Measurements from ENCODE around the gene ZNF507. TPM values are rescaled to one million over a fixed set of nuclear protein-coding genes. Genes with fewer than 3 reads are reported as not detected.

Gene ZNF507
- total and polyA plus RNA-seq, 9 of the 15 experiments (the other 6 are each of a cell fraction or from before 2014, with no cell fraction given) = 2.9 to 25.0 (median 10.4) TPM

GRCh38 chr19:32405431-32406160 is 60.2 kb downstream of the ZNF507 start, which contains the start of gene DPY19L3 (continued):
- TF ChIP-seq ZBTB7A (IDR thresholded peaks at IDR 0.05; ENCODE audit: borderline replicate concordance, control insufficient read depth, low read depth, low read length) (peak; percentile 98), RFX1 (IDR thresholded peaks at IDR 0.05) (no peak), SUPT5H (IDR thresholded peaks at IDR 0.05) (peak; percentile 96), ZBTB2 (IDR thresholded peaks at IDR 0.05) (no peak), BCOR (IDR thresholded peaks at IDR 0.05) (peak; percentile 65), NR1H2 (CRISPR knock-in tag; IDR thresholded peaks at IDR 0.05) (no peak), POLR2G (IDR thresholded peaks at IDR 0.05; ENCODE audit: low read depth, low read length) (peak; percentile 96), SAFB (IDR thresholded peaks at IDR 0.05; ENCODE audit: borderline replicate concordance, low read depth, low read length) (no peak), SP1 (CRISPR knock-in tag; IDR thresholded peaks at IDR 0.05) (peak; percentile 73), ZNF3 (CRISPR knock-in tag; IDR thresholded peaks at IDR 0.05) (no peak), TFE3 (CRISPR knock-in tag; IDR thresholded peaks at IDR 0.05) (no peak), E2F5 (CRISPR knock-in tag; IDR thresholded peaks at IDR 0.05) (0 out of 2 replicates have a peak, but pooled peaks have one; percentile 13), NCOA1 (IDR thresholded peaks at IDR 0.05; ENCODE audit: low read depth) (peak; percentile 81), ZEB2 (IDR thresholded peaks at IDR 0.05) (peak; percentile 52; the same call in 1 of the 2 replicates), C11orf30 (IDR thresholded peaks at IDR 0.05; ENCODE audit: low read depth) (peak; percentile 48; the same call in 1 of the 2 replicates), ZNF79 (CRISPR knock-in tag; IDR thresholded peaks at IDR 0.05; ENCODE audit: low read depth) (no peak), MTA3 (IDR thresholded peaks at IDR 0.05; ENCODE audit: borderline replicate concordance) (peak; percentile 81; the same call in 1 of the 2 replicates)
- TF ChIP-seq, protein P1, sequence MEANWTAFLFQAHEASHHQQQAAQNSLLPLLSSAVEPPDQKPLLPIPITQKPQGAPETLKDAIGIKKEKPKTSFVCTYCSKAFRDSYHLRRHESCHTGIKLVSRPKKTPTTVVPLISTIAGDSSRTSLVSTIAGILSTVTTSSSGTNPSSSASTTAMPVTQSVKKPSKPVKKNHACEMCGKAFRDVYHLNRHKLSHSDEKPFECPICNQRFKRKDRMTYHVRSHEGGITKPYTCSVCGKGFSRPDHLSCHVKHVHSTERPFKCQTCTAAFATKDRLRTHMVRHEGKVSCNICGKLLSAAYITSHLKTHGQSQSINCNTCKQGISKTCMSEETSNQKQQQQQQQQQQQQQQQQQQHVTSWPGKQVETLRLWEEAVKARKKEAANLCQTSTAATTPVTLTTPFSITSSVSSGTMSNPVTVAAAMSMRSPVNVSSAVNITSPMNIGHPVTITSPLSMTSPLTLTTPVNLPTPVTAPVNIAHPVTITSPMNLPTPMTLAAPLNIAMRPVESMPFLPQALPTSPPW (CRISPR knock-in tag; IDR thresholded peaks at IDR 0.05) = peak; percentile 83
- TF ChIP-seq, protein P2, sequence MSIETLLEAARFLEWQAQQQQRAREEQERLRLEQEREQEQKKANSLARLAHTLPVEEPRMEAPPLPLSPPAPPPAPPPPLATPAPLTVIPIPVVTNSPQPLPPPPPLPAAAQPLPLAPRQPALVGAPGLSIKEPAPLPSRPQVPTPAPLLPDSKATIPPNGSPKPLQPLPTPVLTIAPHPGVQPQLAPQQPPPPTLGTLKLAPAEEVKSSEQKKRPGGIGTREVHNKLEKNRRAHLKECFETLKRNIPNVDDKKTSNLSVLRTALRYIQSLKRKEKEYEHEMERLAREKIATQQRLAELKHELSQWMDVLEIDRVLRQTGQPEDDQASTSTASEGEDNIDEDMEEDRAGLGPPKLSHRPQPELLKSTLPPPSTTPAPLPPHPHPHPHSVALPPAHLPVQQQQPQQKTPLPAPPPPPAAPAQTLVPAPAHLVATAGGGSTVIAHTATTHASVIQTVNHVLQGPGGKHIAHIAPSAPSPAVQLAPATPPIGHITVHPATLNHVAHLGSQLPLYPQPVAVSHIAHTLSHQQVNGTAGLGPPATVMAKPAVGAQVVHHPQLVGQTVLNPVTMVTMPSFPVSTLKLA (conservative IDR thresholded peaks at IDR 0.05) = peak; percentile 81 to 88
